ENCODE data around the gene CYP27A1. TPM values are rescaled to one million over a fixed set of nuclear protein-coding genes. Genes with fewer than 3 reads are reported as not detected.

The CYP27A1 gene
- total RNA-seq, 1 experiment from 2014 or later, result 20.9 TPM

GRCh38 chr2:218786133-218786532, 4.2 kb downstream of the CYP27A1 start:
- Histone ChIP-seq H3K36me3 (ENCODE audit: control insufficient read depth, insufficient read depth, low read length) (no peaks in the 10 kb centered on the region), H3K4me1 (0 out of 2 replicates have a peak, but pooled peaks cover 7% of the 10 kb centered on the region), H3K4me3 (ENCODE audit: low read depth, low read length) (no peak overlapping the region), H3K9me3 (no peaks in the 10 kb centered on the region), H3K27me3 (replicated peaks; ENCODE audit: control insufficient read depth, insufficient read depth, low read length) (no peaks in the 10 kb centered on the region)
- no TSS peak for BruUV-seq (replicated peaks)
- Mint-ChIP-seq H3K4me1 (ENCODE audit: low read depth, unreplicated experiment) (peaks cover 24% of the 10 kb centered on the region), H3K4me3 (ENCODE audit: unreplicated experiment) (no peak overlapping the region), H3K27me3 (ENCODE audit: insufficient read depth, unreplicated experiment) (no peaks in the 10 kb centered on the region), H3K36me3 (ENCODE audit: insufficient read depth, unreplicated experiment) (no peaks in the 10 kb centered on the region), H3K27ac (ENCODE audit: unreplicated experiment) (no peak overlapping the region), H3K9me3 (ENCODE audit: unreplicated experiment) (no peaks in the 10 kb centered on the region)
- intact Hi-C loops (cut with micrococcal nuclease; ENCODE audit: unreplicated experiment), result no loop called here
- no peak for TF ChIP-seq CTCF (IDR thresholded peaks at IDR 0.05; ENCODE audit: insufficient read depth in 1 of 2, low read depth in 1 of 2, low read length in 1 of 2, severe bottlenecking in 1 of 2, unreplicated experiment in 1 of 2)
- ChIA-PET POLR2A (no interaction called here), CTCF (no interaction called here)
- no peak for DNase-seq

GRCh38 chr2:218788529-218789255, 6.7 kb downstream of the CYP27A1 start:
- Mint-ChIP-seq H3K36me3 (ENCODE audit: insufficient read depth, unreplicated experiment) (no peaks in the 10 kb centered on the region), H3K4me3 (ENCODE audit: unreplicated experiment) (no peak overlapping the region), H3K9me3 (ENCODE audit: unreplicated experiment) (no peaks in the 10 kb centered on the region), H3K27me3 (ENCODE audit: insufficient read depth, unreplicated experiment) (no peaks in the 10 kb centered on the region), H3K4me1 (ENCODE audit: low read depth, unreplicated experiment) (peaks cover 10% of the 10 kb centered on the region), H3K27ac (ENCODE audit: unreplicated experiment) (no peak overlapping the region)
- Histone ChIP-seq H3K4me1 (0 out of 2 replicates have a peak, but pooled peaks cover 4% of the 10 kb centered on the region), H3K27me3 (replicated peaks; ENCODE audit: control insufficient read depth, insufficient read depth, low read length) (no peaks in the 10 kb centered on the region), H3K9me3 (no peaks in the 10 kb centered on the region), H3K4me3 (ENCODE audit: low read depth, low read length) (no peak overlapping the region), H3K36me3 (ENCODE audit: control insufficient read depth, insufficient read depth, low read length) (no peaks in the 10 kb centered on the region)
- no TSS peak for BruUV-seq (replicated peaks)
- ChIA-PET POLR2A (no interaction called here), CTCF (no interaction called here)
- TF ChIP-seq CTCF (IDR thresholded peaks at IDR 0.05; ENCODE audit: insufficient read depth in 1 of 2, low read depth in 1 of 2, low read length in 1 of 2, severe bottlenecking in 1 of 2, unreplicated experiment in 1 of 2), result no peak
- DNase-seq, result no peak
- intact Hi-C loops (cut with micrococcal nuclease; ENCODE audit: unreplicated experiment), result no loop called here

DNA sequence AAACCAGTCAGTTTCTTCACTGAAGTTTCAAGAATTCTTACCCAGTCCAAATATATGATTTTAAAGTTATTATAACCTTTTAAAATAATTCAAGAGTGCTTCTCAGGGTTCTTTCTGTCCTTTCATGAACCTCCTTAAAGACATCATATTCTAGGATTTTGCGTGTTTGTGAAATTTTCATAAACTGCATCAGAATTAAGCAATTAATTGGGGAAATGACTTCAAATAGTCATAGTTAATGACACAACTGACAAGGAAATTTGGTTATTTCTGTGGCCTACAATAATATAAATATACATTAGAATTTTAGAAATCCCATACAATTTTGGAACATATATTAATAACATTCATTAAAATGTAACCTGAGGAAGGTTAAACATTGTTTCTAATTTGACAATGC, 10.5 kb downstream of the CYP27A1 start:
- intact Hi-C loops (cut with micrococcal nuclease; ENCODE audit: unreplicated experiment), result no loop called here

More for the DNA sequence above, 10.5 kb downstream of the CYP27A1 start:
- no TSS peak for BruUV-seq (replicated peaks)
- H3K4me3 Mint-ChIP-seq (ENCODE audit: unreplicated experiment), result no peak overlapping the region
- no peak overlapping the region for H3K27ac Mint-ChIP-seq (ENCODE audit: unreplicated experiment)
- H3K9me3 ChIP-seq, result no peaks in the 10 kb centered on the region
- no peaks in the 10 kb centered on the region for H3K36me3 Mint-ChIP-seq (ENCODE audit: insufficient read depth, unreplicated experiment)
- no peak overlapping the region for H3K4me3 ChIP-seq (ENCODE audit: low read depth, low read length)
- H3K27me3 ChIP-seq (replicated peaks; ENCODE audit: control insufficient read depth, insufficient read depth, low read length), result no peaks in the 10 kb centered on the region
- H3K4me1 ChIP-seq, result no peaks in the 10 kb centered on the region
- H3K9me3 Mint-ChIP-seq (ENCODE audit: unreplicated experiment), result no peaks in the 10 kb centered on the region
- DNase-seq, result no peak
- peaks cover 5% of the 10 kb centered on the region for H3K4me1 Mint-ChIP-seq (ENCODE audit: low read depth, unreplicated experiment)
- no peaks in the 10 kb centered on the region for H3K36me3 ChIP-seq (ENCODE audit: control insufficient read depth, insufficient read depth, low read length)
- ChIA-PET POLR2A (no interaction called here), CTCF (no interaction called here)
- no peak for TF ChIP-seq CTCF (IDR thresholded peaks at IDR 0.05; ENCODE audit: insufficient read depth in 1 of 2, low read depth in 1 of 2, low read length in 1 of 2, severe bottlenecking in 1 of 2, unreplicated experiment in 1 of 2)
- no peaks in the 10 kb centered on the region for H3K27me3 Mint-ChIP-seq (ENCODE audit: insufficient read depth, unreplicated experiment)

Data from Caco-2 (cell line).